GM18498 (cell line): ENCODE data around the gene APLP1.
"Not testable (repeated sequence)": the region's sequence is repeated elsewhere in the genome, so short reads cannot be mapped to it uniquely, and the experiment has no call there.

Experiments used
- ATAC-seq: cut with Tn5 transposase; IDR thresholded peaks from one replicate; pipeline ENCODE4 v1.9.1; 2021; ENCODE audit warnings: mild to moderate bottlenecking, moderate library complexity; ENCODE audit not compliant: unreplicated experiment

The APLP1 gene

GRCh38 chr19:35852029-35852780 is 16.2 kb upstream of the APLP1 start, which contains the start of gene NPHS1:
Gene NPHS1 (minus strand): TSS chr19:35852504. CDS start chr19:35851837, 667 bp downstream.
- no peak for ATAC-seq

GRCh38 chr19:35853038-35853756 is 15.2 kb upstream of the APLP1 start:
- no peak for ATAC-seq

- no peak for ATAC-seq
Observed at GRCh38 chr19:35856546-35857149, 11.7 kb upstream of the APLP1 start, which contains the start of gene KIRREL2. Gene KIRREL2 (plus strand): TSS chr19:35856911. CDS start chr19:35857120, 209 bp downstream.

GRCh38 chr19:35858311-35858710 is 10.1 kb upstream of the APLP1 start:
- ATAC-seq: no peak

GRCh38 chr19:35859414-35859813 is 9.0 kb upstream of the APLP1 start:
- no peak for ATAC-seq

- no peak for ATAC-seq
Observed at GRCh38 chr19:35860436-35860817, 7.9 kb upstream of the APLP1 start.

GRCh38 chr19:35860818-35861639 is 7.3 kb upstream of the APLP1 start:
- ATAC-seq: no peak

GRCh38 chr19:35861640-35862160 is 6.7 kb upstream of the APLP1 start:
- ATAC-seq: no peak

- no peak for ATAC-seq
Observed at GRCh38 chr19:35862528-35862927, 5.8 kb upstream of the APLP1 start.

GRCh38 chr19:35863018-35863417 is 5.4 kb upstream of the APLP1 start:
- no peak for ATAC-seq

- no peak for ATAC-seq
Observed at GRCh38 chr19:35868823-35869326, 501 bp downstream of the APLP1 start.

- no peak for ATAC-seq
Observed at GRCh38 chr19:35869327-35870123, 1.2 kb downstream of the APLP1 start.

- not testable (repeated sequence) for ATAC-seq
Observed at GRCh38 chr19:35870124-35870736, 1.9 kb downstream of the APLP1 start.

GRCh38 chr19:35870798-35871197 is 2.4 kb downstream of the APLP1 start:
- no peak for ATAC-seq

GRCh38 chr19:35871611-35872010 is 3.2 kb downstream of the APLP1 start:
- ATAC-seq: no peak

- ATAC-seq: no peak
Observed at GRCh38 chr19:35872180-35872579, 3.8 kb downstream of the APLP1 start.

- ATAC-seq: no peak
Observed at GRCh38 chr19:35874392-35874930, 6.1 kb downstream of the APLP1 start.

GRCh38 chr19:35879068-35879467 is 10.7 kb downstream of the APLP1 start:
- no peak for ATAC-seq

GRCh38 chr19:35879770-35880317 is 11.5 kb downstream of the APLP1 start:
- ATAC-seq: no peak
